H1 (cell line): ENCODE measurements around the gene AIRE. TPM values are rescaled to one million over a fixed set of nuclear protein-coding genes. Genes with fewer than 3 reads are reported as not detected.

Experiments
- CTCF ChIA-PET: fragments of 300-600 bp; sonication (Branson Sonifier 250); formaldehyde crosslinking; loops from one replicate; lab custom pipeline; 2021; ENCODE audit not compliant: partially characterized antibody; lab: Charles Lee
- POLR2A ChIA-PET: fragments of 300-600 bp; sonication (Branson Sonifier 250); formaldehyde crosslinking; loops from one replicate; lab custom pipeline; 2021; ENCODE audit warnings: inconsistent platforms; ENCODE audit not compliant: partially characterized antibody; lab: Charles Lee
- DNase-seq, 2 experiments: peaks; one replicate each; pipeline versions ENCODE4 v3.0.0 to v3.0.0-alpha.2; 2010 to 2022; ENCODE audit warnings: low spot score in 2 of 2, low read depth in 1 of 2, mixed read lengths in 1 of 2
- FAIRE-seq: peaks from 2 replicates; lab custom pipeline; 2011; peaks lifted over from hg19 to GRCh38; lab: Jason Lieb, UNC
- H2AFZ ChIP-seq: 2 replicates; pipeline ENCODE4 v1.8.1; 2012; ENCODE audit warnings: low read length, inconsistent platforms
- H2AK5ac ChIP-seq: 2 replicates; pipeline ENCODE4 v1.6.1; 2013; ENCODE audit warnings: low read depth, low read length
- H2BK120ac ChIP-seq: replicated peaks from 2 replicates; pipeline ENCODE3; 2013; ENCODE audit warnings: low read depth, low read length, inconsistent platforms
- H2BK12ac ChIP-seq: 2 replicates; pipeline ENCODE4 v1.6.1; 2013; ENCODE audit warnings: low read depth, low read length
- H2BK15ac ChIP-seq: 2 replicates; pipeline ENCODE4 v1.6.1; 2013; ENCODE audit warnings: low read length
- H2BK20ac ChIP-seq: 2 replicates; pipeline ENCODE4 v1.6.1; 2013; ENCODE audit warnings: low read length
- H2BK5ac ChIP-seq: 2 replicates; pipeline ENCODE4 v1.6.1; 2013; ENCODE audit warnings: low read depth, low read length
- H3K14ac ChIP-seq: 2 replicates; pipeline ENCODE4 v1.6.1; 2013; ENCODE audit warnings: inconsistent platforms; ENCODE audit not compliant: insufficient read length
- H3K18ac ChIP-seq: 2 replicates; pipeline ENCODE4 v1.6.1; 2013; ENCODE audit warnings: low read length; ENCODE audit errors: extremely low read depth
- H3K23ac ChIP-seq: 2 replicates; pipeline ENCODE4 v1.6.1; 2013; ENCODE audit warnings: inconsistent platforms; ENCODE audit not compliant: insufficient read length
- H3K23me2 ChIP-seq: 2 replicates; pipeline ENCODE4 v1.6.1; 2013; ENCODE audit warnings: low read depth, low read length
- H3K27ac ChIP-seq: 2 replicates; pipeline ENCODE4 v1.6.1; 2011; ENCODE audit warnings: low read depth, low read length, inconsistent platforms
- H3K27me3 ChIP-seq, 4 experiments: replicated peaks in 1 of 4; 1 replicate in 1 of 4; 2 replicates in 3 of 4; pipeline versions ENCODE4 v1.6.1 to v1.8.1; 2011 to 2013; ENCODE audit warnings: low read length in 3 of 4, mild to moderate bottlenecking in 3 of 4, inconsistent platforms in 2 of 4, mixed read lengths in 2 of 4, moderate library complexity in 1 of 4; ENCODE audit not compliant: control insufficient read depth in 3 of 4, insufficient read depth in 3 of 4; ENCODE audit errors: extremely low read depth in 1 of 4
- H3K36me3 ChIP-seq, 4 experiments: 2 replicates each; pipeline versions ENCODE4 v1.6.1 to v1.8.1; 2011 to 2013; ENCODE audit warnings: mild to moderate bottlenecking in 4 of 4, low read length in 3 of 4, moderate library complexity in 2 of 4, control low read depth in 1 of 4, inconsistent platforms in 1 of 4; ENCODE audit not compliant: insufficient read depth in 4 of 4, control insufficient read depth in 2 of 4
- H3K4ac ChIP-seq: replicated peaks from 2 replicates; pipeline ENCODE3; 2013; ENCODE audit warnings: low read length, low read depth, mixed read lengths, inconsistent platforms; ENCODE audit not compliant: insufficient read length
- H3K4me1 ChIP-seq, 4 experiments: replicated peaks in 1 of 4; 1 replicate in 1 of 4; 2 replicates in 3 of 4; pipeline versions ENCODE4 v1.6.1 to v1.8.1; 2011 to 2013; ENCODE audit warnings: low read length in 3 of 4, inconsistent platforms in 2 of 4, mixed read lengths in 1 of 4; ENCODE audit not compliant: insufficient read depth in 4 of 4, control insufficient read depth in 3 of 4
- H3K4me2 ChIP-seq, 2 experiments: 2 replicates each; pipeline versions ENCODE4 v1.6.1 to v1.8.1; 2011 to 2013; ENCODE audit warnings: low read depth in 2 of 2, low read length in 2 of 2, control low read depth in 1 of 2, inconsistent platforms in 1 of 2, mild to moderate bottlenecking in 1 of 2; ENCODE audit not compliant: insufficient read depth in 1 of 2
- H3K4me3 ChIP-seq, 4 experiments: fragments of 200-600, 300-600 bp in 1 of 4; sonication (generic), shearing (Covaris generic), sonication (Bioruptor Twin) in 1 of 4; 2 replicates each; pipeline versions ENCODE4 v1.5.1 to v1.8.1; 2011 to 2016; ENCODE audit warnings: low read length in 4 of 4, low read depth in 3 of 4, control low read depth in 2 of 4, inconsistent platforms in 2 of 4, mild to moderate bottlenecking in 2 of 4, mixed read lengths in 1 of 4, moderate library complexity in 1 of 4; ENCODE audit not compliant: insufficient read depth in 2 of 4; ENCODE audit errors: extremely low read depth in 1 of 4
- H3K56ac ChIP-seq: replicated peaks from 2 replicates; pipeline ENCODE3; 2013; ENCODE audit warnings: low read depth, mild to moderate bottlenecking, mixed read lengths, low read length, inconsistent platforms; ENCODE audit not compliant: insufficient read length
- H3K79me1 ChIP-seq: 2 replicates; pipeline ENCODE4 v1.6.1; 2013; ENCODE audit warnings: low read depth, low read length, control low read depth
- H3K79me2 ChIP-seq, 2 experiments: 2 replicates each; pipeline versions ENCODE4 v1.6.1 to v1.8.1; 2012 to 2013; ENCODE audit warnings: low read length in 2 of 2, mild to moderate bottlenecking in 2 of 2, inconsistent platforms in 1 of 2; ENCODE audit not compliant: insufficient read depth in 2 of 2, control insufficient read depth in 1 of 2
- H3K9ac ChIP-seq, 4 experiments: replicated peaks in 1 of 4; 1 replicate in 1 of 4; 2 replicates in 3 of 4; pipeline versions ENCODE4 v1.6.1 to v1.8.1; 2011 to 2013; ENCODE audit warnings: low read depth in 3 of 4, low read length in 3 of 4, control low read depth in 2 of 4, mild to moderate bottlenecking in 2 of 4, moderate library complexity in 2 of 4, inconsistent platforms in 1 of 4; ENCODE audit errors: extremely low read depth in 1 of 4
- H3K9me3 ChIP-seq, 2 experiments: 2 replicates each; pipeline versions ENCODE4 v1.6.1 to v1.8.1; 2012 to 2013; ENCODE audit warnings: mild to moderate bottlenecking in 2 of 2, moderate library complexity in 2 of 2, control low read depth in 1 of 2, inconsistent platforms in 1 of 2, low read depth in 1 of 2, low read length in 1 of 2, mixed read lengths in 1 of 2; ENCODE audit not compliant: insufficient read depth in 2 of 2
- H4K20me1 ChIP-seq, 2 experiments: replicated peaks in 1 of 2; 2 replicates each; pipeline versions ENCODE3 to v1.8.1; 2011 to 2013; ENCODE audit warnings: inconsistent platforms in 2 of 2, low read length in 2 of 2, mild to moderate bottlenecking in 1 of 2; ENCODE audit not compliant: insufficient read depth in 2 of 2, control insufficient read depth in 1 of 2
- H4K5ac ChIP-seq: 2 replicates; pipeline ENCODE4 v1.6.1; 2013; ENCODE audit warnings: low read length, low read depth, mixed read lengths, inconsistent platforms; ENCODE audit not compliant: insufficient read length
- H4K8ac ChIP-seq: 2 replicates; pipeline ENCODE4 v1.8.0; 2013; ENCODE audit warnings: mild to moderate bottlenecking, moderate library complexity, low read length, inconsistent platforms; ENCODE audit not compliant: insufficient read depth; ENCODE audit errors: extremely low read depth
- H4K91ac ChIP-seq: replicated peaks from 2 replicates; pipeline ENCODE3; 2013; ENCODE audit warnings: low read length, mixed read lengths, inconsistent platforms; ENCODE audit not compliant: insufficient read length
- CBX5 ChIP-seq: fragments of 300-800, 300-1000 bp; sonication (generic); IDR thresholded peaks from 2 replicates; pipeline ENCODE4 v1.7.1; 2016; ENCODE audit warnings: antibody characterized with exemption, low read length, low read depth
- CBX8 ChIP-seq: fragments of 300-800, 300-1000 bp; sonication (generic); IDR thresholded peaks from 2 replicates; pipeline ENCODE4 v1.7.1; 2016; ENCODE audit warnings: low read depth, low read length, borderline replicate concordance
- CTBP2 ChIP-seq: IDR thresholded peaks from 2 replicates; pipeline ENCODE4 v1.7.0; 2011; ENCODE audit warnings: borderline replicate concordance, mild to moderate bottlenecking, moderate library complexity, mixed read lengths, low read length; ENCODE audit not compliant: insufficient read depth, insufficient read length
- GABPA ChIP-seq: IDR thresholded peaks from 2 replicates; pipeline ENCODE4 v1.6.1; 2011; ENCODE audit warnings: mild to moderate bottlenecking, low read length, moderate library complexity, borderline replicate concordance; ENCODE audit not compliant: insufficient read depth
- KDM4A ChIP-seq: IDR thresholded peaks from one replicate; pipeline ENCODE4 v1.7.1; 2012; ENCODE audit warnings: low read depth, mild to moderate bottlenecking, moderate library complexity, low read length, inconsistent platforms; ENCODE audit not compliant: severe bottlenecking
- POU5F1 ChIP-seq: IDR thresholded peaks from 2 replicates; pipeline ENCODE4 v1.6.1; 2011; ENCODE audit warnings: low read depth, mild to moderate bottlenecking, low read length, moderate library complexity
- RNF2 ChIP-seq: fragments of 200-900, 300-1000 bp; sonication (generic); IDR thresholded peaks from 2 replicates; pipeline ENCODE4 v1.7.1; 2016; ENCODE audit warnings: borderline replicate concordance, low read depth, mild to moderate bottlenecking, antibody characterized with exemption, low read length; ENCODE audit not compliant: poor library complexity, severe bottlenecking; ENCODE audit errors: missing control alignments
- RXRA ChIP-seq: IDR thresholded peaks from 2 replicates; pipeline ENCODE4 v1.6.1; 2011; ENCODE audit warnings: low read depth, mild to moderate bottlenecking, low read length, moderate library complexity; ENCODE audit not compliant: insufficient read depth
- SP4 ChIP-seq: IDR thresholded peaks from 2 replicates; pipeline ENCODE4 v1.6.1; 2012; ENCODE audit warnings: low read length, inconsistent platforms
- ZNF274 ChIP-seq: IDR thresholded peaks from 2 replicates; pipeline ENCODE4 v1.7.0; 2012; ENCODE audit warnings: low read length, borderline replicate concordance; ENCODE audit errors: extremely low read depth
- WGBS, 2 experiments: shearing (Covaris generic) in 1 of 2; methylation state at CpG; one replicate each; pipeline versions ENCODE4 v1.1.6 to v1.1.7; 2013 to 2015; ENCODE audit warnings: low lambda C conversion rate in 2 of 2, mixed read lengths in 2 of 2, inconsistent platforms in 1 of 2, low coverage in 1 of 2, missing lambda C conversion rate in 1 of 2; ENCODE audit not compliant: insufficient replicate concordance in 2 of 2, insufficient coverage in 1 of 2, insufficient read length in 1 of 2; ENCODE audit errors: extremely low coverage in 1 of 2, missing lambda C conversion rate in 1 of 2; 5-methylcytosine and 5-hydroxymethylcytosine counted together
- polyA plus RNA-seq, 7 experiments: library from polyadenylated mRNA; depleted of rRNA in 3 of 7; stranded (reverse) in 5 of 7; unstranded in 2 of 7; fragments of >200 nt in 5 of 7; fragments of 200-250 nt in 2 of 7; gene quantifications; 1 replicate in 5 of 7; 2 replicates in 1 of 7; 4 replicates in 1 of 7; pipeline versions ENCODE4 v1.2.1 to v1.2.3, GENCODE V29; 2011 to 2013; ENCODE audit warnings: missing spikeins in 2 of 7, mixed read lengths in 2 of 7
- total RNA-seq: library from RNA; stranded (reverse); fragmentation: NEBNext Ultra II Directional; extraction: Animal tissue kit (Norgen Biotek cat#: 25700); gene quantifications from 2 replicates; pipeline ENCODE4 v1.2.1, GENCODE V29; 2021
- TF ChIP-seq, protein P1 (sequence below): IDR thresholded peaks from 2 replicates; pipeline ENCODE4 v1.6.1; 2012; ENCODE audit warnings: low read length, inconsistent platforms

The AIRE gene
- total and polyA plus RNA-seq, 2 of the 8 experiments (the other 6 are each of a cell fraction or from before 2014, with no cell fraction given): 0.09 TPM; not detected in 1

GRCh38 chr21:44331209-44331608, 45.5 kb downstream of the AIRE start:
- H3K27me3 ChIP-seq: no peaks in the 10 kb centered on the region
- no peaks in the 10 kb centered on the region for H3K23me2 ChIP-seq
- CTCF ChIA-PET: interaction anchor here (0.7 to 1.6 kb wide), 10 partner anchors 11 to 142 kb away, joined by 3 to 5 read pairs (median 3); no protein-coding TSS in a partner anchor
- H3K4ac ChIP-seq: no peak overlapping the region
- no peak overlapping the region for H3K9ac ChIP-seq
- H3K36me3 ChIP-seq: no peaks in the 10 kb centered on the region; a peak in 1 of 8 replicates
- no peak overlapping the region for H4K5ac ChIP-seq
- H2BK5ac ChIP-seq: no peak overlapping the region
- H3K4me2 ChIP-seq: no peak overlapping the region
- no peak overlapping the region for H2BK15ac ChIP-seq
- H2AK5ac ChIP-seq: no peak overlapping the region
- H3K79me1 ChIP-seq: no peaks in the 10 kb centered on the region
- H3K9me3 ChIP-seq: no peaks in the 10 kb centered on the region
- no peak overlapping the region for H3K27ac ChIP-seq
- H3K4me1 ChIP-seq: no peaks in the 10 kb centered on the region
- no peak overlapping the region for H3K18ac ChIP-seq
- no peak for FAIRE-seq
- H3K56ac ChIP-seq: no peak overlapping the region
- no peak overlapping the region for H2AFZ ChIP-seq
- no peak overlapping the region for H3K4me3 ChIP-seq
- no peak overlapping the region for H2BK20ac ChIP-seq
- H3K23ac ChIP-seq: no peak overlapping the region
- H4K8ac ChIP-seq: peak overlapping the region; percentile 11; the same call in 1 of the 2 replicates
- DNase-seq: no peak
- H3K14ac ChIP-seq: no peak overlapping the region
- no peak overlapping the region for H2BK120ac ChIP-seq
- POLR2A ChIA-PET: interaction anchor here (1.0 to 3.7 kb wide), 4 partner anchors 12 to 23 kb away, joined by 3 to 11 read pairs (median 6); no protein-coding TSS in a partner anchor
- 97% methylated on average over 10 of the region's 16 CpGs; no CpG with 5 or more reads in 1 of the 2 experiments for WGBS, 2 experiments
- no peak overlapping the region for H2BK12ac ChIP-seq
- H4K91ac ChIP-seq: no peak overlapping the region
- H3K79me2 ChIP-seq: no peaks in the 10 kb centered on the region
- H4K20me1 ChIP-seq: peaks cover 0 to 6% of the 10 kb centered on the region in 2 experiments
- TF ChIP-seq, protein P1, sequence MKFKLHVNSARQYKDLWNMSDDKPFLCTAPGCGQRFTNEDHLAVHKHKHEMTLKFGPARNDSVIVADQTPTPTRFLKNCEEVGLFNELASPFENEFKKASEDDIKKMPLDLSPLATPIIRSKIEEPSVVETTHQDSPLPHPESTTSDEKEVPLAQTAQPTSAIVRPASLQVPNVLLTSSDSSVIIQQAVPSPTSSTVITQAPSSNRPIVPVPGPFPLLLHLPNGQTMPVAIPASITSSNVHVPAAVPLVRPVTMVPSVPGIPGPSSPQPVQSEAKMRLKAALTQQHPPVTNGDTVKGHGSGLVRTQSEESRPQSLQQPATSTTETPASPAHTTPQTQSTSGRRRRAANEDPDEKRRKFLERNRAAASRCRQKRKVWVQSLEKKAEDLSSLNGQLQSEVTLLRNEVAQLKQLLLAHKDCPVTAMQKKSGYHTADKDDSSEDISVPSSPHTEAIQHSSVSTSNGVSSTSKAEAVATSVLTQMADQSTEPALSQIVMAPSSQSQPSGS: no peak
- TF ChIP-seq GABPA: no peak
- no peak for TF ChIP-seq CBX8
- no peak for TF ChIP-seq SP4
- TF ChIP-seq CTBP2: no peak
- TF ChIP-seq POU5F1: no peak
- no peak for TF ChIP-seq RXRA
- TF ChIP-seq RNF2: no peak
- no peak for TF ChIP-seq ZNF274
- no peak for TF ChIP-seq CBX5
- no peak for TF ChIP-seq KDM4A
